GM21390 (cell line): ENCODE data around the gene PRPF6.
"Not testable (repeated sequence)": the region's sequence is repeated elsewhere in the genome, so short reads cannot be mapped to it uniquely, and the experiment has no call there.

Experiments
- ATAC-seq: cut with Tn5 transposase; IDR thresholded peaks from one replicate; pipeline ENCODE4 v1.9.1; 2021; ENCODE audit not compliant: unreplicated experiment

The PRPF6 gene

DNA sequence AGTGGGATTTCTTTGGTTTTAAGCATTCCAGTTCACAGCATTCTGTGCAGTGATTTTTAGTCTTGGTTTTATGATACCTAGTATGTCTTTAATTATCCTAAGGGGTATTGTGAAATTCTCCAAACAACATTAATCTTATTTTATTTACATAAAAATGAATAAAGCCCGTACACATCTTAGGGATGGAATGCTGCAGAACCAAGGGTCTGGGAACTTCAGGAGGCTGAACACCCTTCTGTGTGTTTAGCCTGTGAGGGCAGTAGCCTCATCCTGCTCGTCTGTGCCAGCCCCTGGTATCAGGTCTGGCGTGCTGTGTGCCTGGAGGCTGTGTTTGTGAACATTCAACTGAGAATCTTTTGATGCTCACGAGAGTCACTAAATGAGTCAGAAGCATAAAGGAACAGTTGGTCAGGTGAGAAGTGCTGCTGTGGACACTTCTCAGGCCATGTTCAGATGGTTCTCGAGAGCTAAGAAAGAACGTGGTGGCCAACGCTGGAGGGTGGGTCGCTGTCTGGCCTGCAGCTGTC, 29.8 kb downstream of the PRPF6 start:
- ATAC-seq, result no peak

DNA sequence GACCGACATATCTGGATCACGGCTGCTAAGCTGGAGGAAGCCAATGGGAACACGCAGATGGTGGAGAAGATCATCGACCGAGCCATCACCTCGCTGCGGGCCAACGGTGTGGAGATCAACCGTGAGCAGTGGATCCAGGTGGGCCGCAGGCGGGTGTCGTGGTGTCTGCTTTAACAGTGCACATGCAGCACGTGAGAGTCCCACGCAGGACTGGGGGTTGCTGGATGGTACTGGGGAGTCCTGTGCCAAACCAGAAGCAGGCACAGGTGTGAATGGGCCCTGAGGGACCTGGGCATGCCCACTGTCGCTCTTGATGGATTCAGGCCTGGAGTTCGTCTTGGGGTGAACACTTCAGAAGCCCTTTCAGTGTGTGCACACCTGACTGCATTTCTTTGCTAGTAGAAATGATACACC, 30.4 kb downstream of the PRPF6 start:
- no peak for ATAC-seq

GRCh38 chr20:64012385-64013154, 31.6 kb downstream of the PRPF6 start:
- ATAC-seq, result not testable (repeated sequence)

DNA sequence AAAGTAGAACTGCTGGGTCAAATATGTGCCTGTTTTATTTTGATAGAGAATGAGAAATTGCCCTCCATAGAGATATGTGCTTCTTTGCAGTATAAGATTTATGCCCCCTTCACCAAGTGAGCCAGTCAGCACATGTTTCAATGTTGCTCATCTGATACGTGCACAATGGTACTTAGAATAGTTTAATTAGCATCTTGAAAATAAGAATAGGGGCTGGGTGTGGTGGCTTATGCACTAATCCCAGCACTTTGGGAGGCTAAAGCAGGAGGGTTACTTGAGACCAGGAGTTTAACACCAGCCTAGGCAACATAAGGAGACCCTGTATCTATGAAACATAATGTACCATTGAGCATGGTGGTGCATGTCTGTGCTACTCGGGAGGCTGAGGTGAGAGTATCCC, 34.7 kb downstream of the PRPF6 start:
- no peak for ATAC-seq

- no peak for ATAC-seq
These were observed 40.4 kb downstream of the PRPF6 start for GRCh38 chr20:64021124-64021975.

DNA sequence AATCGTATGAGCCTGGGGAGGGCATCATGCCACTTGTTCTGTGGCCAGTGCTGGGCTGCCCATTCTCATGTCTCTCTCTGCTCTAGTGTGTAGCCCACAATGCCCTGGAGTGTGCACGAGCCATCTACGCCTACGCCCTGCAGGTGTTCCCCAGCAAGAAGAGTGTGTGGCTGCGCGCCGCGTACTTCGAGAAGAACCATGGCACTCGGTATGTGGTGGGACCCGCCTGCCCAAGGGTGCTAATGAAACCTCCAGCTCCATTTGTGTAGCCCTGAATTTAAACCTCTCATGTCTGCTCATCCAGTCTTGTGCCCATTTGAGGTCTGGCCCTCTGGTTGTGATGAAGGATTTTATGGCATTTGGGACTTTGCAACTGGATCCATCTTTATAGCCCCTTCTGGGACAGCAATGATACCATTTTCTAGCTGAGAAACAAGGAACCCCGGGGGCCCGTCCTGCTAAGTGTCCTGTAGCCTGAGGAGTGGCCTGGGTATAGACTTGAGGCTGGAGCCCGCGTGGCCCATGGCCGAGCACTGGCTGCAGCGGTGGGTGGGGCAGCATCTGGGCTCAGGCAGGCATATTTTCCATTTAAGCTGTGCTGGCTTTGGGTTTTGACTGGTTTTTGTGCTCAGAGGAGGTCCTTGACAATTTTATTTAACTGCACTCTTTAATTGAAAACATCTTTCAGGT, 41.9 kb downstream of the PRPF6 start:
- ATAC-seq, result no peak

DNA sequence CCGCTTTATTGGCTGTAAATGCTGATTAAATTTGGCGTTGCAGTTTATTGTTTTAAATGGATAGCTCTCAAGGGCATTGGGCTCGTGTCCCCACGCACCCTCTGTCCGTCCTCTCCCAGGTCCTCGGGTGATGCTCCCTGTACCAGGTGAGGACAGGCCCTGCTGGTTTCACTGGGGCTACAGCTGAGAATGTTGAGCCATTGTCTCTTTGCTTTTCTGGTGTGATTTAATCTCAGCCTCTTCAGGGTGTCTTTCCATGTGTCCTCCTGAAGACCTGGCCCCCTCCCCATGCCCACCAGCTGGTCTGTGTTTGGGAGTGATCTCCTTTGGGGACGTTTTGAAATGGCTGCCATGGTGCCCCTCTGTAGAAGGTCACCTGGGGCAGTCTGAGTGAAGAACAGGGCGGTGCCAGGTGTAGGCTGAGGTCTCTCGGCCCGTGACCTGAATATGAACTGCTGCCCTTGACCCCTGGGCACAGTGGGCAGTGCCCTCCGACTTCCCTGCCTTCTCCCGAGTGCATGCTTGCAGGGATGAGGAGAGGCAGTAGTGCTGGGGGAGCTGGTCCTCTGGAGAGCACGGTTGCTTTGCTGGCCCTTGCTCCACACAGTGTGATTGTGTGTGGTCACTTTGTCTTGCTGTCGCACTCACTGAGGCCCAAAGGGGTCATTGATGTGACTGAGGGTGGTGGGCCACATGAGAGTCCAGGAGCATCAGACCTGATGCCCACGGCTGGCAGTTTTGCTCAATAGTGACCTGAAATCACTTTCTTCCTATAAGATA, 42.6 kb downstream of the PRPF6 start:
- ATAC-seq, result no peak

DNA sequence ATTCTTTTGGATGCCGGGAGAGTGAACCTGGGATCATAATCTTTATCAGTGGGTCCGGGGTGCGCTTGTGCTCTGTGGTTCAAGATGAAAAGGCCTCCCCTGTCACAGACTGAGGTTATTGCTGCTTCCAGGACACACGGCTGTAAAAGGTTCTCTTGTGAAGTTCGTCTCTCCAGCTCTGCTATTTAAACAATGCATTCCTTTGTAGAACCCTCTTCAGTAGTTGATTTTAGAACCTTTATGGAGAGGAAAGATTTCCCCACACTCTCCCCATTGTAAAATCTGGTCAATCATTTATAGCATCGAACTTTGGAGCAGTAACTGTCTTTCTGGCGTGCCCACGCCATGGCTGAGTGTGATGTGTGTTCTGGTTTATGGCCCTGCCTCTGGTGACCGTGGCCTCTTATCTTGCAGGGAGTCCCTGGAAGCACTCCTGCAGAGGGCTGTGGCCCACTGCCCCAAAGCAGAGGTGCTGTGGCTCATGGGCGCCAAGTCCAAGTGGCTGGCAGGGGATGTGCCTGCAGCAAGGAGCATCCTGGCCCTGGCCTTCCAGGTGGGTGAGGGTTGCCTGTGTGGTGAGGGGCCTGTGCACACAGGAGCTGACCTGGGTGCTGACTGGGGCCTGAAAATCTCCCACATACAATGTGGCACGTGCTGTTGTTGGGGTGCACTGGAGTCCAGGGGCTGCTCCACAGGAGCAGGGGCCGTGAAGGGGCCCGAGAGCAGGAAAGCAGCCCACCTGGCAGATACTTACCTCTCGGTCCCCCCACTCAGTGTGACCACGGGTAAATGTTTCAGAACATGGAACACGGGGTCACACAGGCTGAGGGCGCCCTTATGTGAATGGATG, 43.4 kb downstream of the PRPF6 start:
- no peak for ATAC-seq

DNA sequence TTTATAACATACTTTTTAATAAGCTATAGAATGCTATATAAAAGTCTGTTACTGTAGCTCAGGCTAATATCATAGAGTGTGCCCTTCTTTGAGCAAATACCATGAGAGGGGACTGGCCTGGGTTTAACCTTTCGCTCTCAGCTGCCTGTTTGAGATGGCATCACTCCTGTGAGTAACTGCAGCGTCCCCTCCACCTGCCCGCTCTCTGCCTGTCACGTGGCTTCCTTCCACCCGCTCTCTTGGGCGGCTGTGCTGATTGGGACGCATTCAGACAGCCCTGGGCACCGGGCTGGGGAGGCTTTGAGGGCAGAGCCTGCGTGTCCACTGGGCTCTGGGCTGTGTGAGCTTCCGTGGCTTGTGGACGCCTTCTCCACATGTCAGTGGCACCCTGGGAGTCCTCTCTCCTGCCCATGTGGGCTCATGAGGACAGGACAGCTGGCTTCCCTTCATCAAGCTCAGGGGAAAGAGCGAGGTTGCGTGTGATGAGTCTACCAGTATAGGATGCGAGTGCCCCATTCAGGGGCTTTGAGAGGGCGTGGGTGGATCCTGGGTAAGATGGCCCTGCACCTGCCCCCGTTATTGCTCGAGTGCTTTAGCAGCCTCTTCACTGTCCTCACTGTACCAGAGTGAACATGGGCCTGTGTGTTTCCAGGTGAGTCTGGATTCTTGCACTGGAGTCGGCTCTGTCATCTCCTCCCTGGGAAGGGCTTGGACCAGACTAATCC, 44.3 kb downstream of the PRPF6 start:
- no peak for ATAC-seq

GRCh38 chr20:64025826-64026412, 45.0 kb downstream of the PRPF6 start:
- ATAC-seq, result no peak

GRCh38 chr20:64027981-64028685, 47.2 kb downstream of the PRPF6 start:
- no peak for ATAC-seq

DNA sequence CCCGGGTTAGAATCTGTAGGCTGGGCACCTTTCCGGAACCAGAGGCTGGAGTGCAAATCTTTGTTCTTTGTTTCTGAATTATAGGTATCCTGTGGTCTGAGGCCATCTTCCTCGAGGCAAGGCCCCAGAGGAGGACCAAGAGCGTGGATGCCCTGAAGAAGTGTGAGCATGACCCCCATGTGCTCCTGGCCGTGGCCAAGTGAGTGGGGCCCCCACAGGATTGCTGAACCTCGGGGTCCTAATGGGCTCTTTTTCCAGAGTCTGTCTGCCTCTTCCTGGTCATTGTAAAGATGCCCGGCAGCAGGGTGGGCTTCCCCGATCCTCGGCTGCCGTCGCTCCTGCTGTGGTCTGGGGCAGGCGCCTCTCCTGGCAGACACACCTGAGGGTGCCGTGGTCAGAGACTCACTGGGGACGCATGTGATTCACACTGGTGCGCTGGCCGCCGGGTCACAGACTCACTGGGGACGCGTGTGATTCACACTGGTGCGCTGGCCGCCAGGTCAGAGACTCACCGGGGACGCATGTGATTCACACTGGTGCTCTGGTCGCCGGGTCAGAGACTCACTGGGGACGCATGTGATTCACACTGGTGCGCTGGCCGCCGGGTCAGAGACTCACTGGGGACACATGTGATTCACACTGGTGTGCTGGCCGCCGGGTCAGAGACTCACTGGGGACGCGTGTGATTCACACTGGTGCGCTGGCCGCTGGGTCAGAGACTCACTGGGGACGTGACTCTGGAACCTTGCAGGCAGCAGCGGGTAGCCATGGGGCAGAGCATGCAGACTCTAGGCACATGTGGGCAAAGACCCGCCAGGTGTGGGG, 48.6 kb downstream of the PRPF6 start:
- ATAC-seq, result no peak

- ATAC-seq, result no peak
These were observed 49.6 kb downstream of the PRPF6 start for GRCh38 chr20:64030371-64031134.

DNA sequence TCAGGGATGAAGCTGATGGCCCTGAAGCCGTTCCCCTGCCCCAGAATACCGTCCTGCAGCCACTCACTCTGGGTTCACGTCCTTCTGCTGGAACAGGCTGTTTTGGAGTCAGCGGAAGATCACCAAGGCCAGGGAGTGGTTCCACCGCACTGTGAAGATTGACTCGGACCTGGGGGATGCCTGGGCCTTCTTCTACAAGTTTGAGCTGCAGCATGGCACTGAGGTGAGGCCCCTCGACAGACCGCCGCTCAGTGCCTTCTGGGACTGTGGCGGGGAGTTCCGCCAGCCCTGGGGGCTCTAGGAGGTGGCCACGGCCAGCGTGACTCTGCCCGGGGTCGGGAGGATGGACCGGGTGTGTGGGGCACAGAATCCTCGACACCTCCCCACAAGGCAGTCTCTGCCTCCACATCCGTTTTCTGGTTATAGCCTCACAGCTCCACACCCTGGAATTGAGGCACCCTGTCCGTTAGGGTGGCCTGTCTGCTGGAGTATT, 50.9 kb downstream of the PRPF6 start:
- ATAC-seq, result no peak

- no peak for ATAC-seq
These were observed 52.0 kb downstream of the PRPF6 start for GRCh38 chr20:64032706-64033624.
